NOMO-1 treated with DMSO at 0.1 percent for 48 hours (cell line): ENCODE results near the gene SLC39A8.

Experiments
- DNase-seq: peaks from one replicate; lab custom pipeline; 2025; ENCODE audit not compliant: unreplicated experiment; lab: John Stamatoyannopoulos, UW

Gene SLC39A8

GRCh38 chr4:102341201-102341600, 4.1 kb downstream of the SLC39A8 start:
- peak; percentile 28 for DNase-seq

GRCh38 chr4:102339018-102339417, 6.3 kb downstream of the SLC39A8 start:
- no peak for DNase-seq

- no peak for DNase-seq
Measured at GRCh38 chr4:102338405-102338804, 6.9 kb downstream of the SLC39A8 start.

GRCh38 chr4:102335616-102336015, 9.7 kb downstream of the SLC39A8 start:
- DNase-seq = no peak

GRCh38 chr4:102334624-102335023, 10.7 kb downstream of the SLC39A8 start:
- DNase-seq = no peak

GRCh38 chr4:102333787-102334186, 11.5 kb downstream of the SLC39A8 start:
- no peak for DNase-seq

GRCh38 chr4:102328045-102328444, 17.2 kb downstream of the SLC39A8 start:
- DNase-seq = no peak

GRCh38 chr4:102326951-102327350, 18.3 kb downstream of the SLC39A8 start:
- no peak for DNase-seq

GRCh38 chr4:102324730-102325129, 20.6 kb downstream of the SLC39A8 start:
- peak; percentile 14 for DNase-seq

GRCh38 chr4:102322736-102323135, 22.5 kb downstream of the SLC39A8 start:
- DNase-seq = no peak

GRCh38 chr4:102321260-102321995, 23.9 kb downstream of the SLC39A8 start:
- no peak for DNase-seq

GRCh38 chr4:102319594-102319993, 25.7 kb downstream of the SLC39A8 start:
- no peak for DNase-seq

GRCh38 chr4:102318526-102318925, 26.8 kb downstream of the SLC39A8 start:
- DNase-seq = no peak

- DNase-seq = no peak
Measured at GRCh38 chr4:102318105-102318504, 27.2 kb downstream of the SLC39A8 start.

GRCh38 chr4:102317459-102317858, 27.8 kb downstream of the SLC39A8 start:
- no peak for DNase-seq

GRCh38 chr4:102316585-102316984, 28.7 kb downstream of the SLC39A8 start:
- DNase-seq = no peak

- no peak for DNase-seq
Measured at GRCh38 chr4:102315532-102315931, 29.8 kb downstream of the SLC39A8 start.

GRCh38 chr4:102312417-102312816, 32.9 kb downstream of the SLC39A8 start:
- DNase-seq = no peak

GRCh38 chr4:102311912-102312311, 33.4 kb downstream of the SLC39A8 start:
- DNase-seq = no peak

GRCh38 chr4:102311407-102311806, 33.9 kb downstream of the SLC39A8 start:
- no peak for DNase-seq

- DNase-seq = no peak
Measured at GRCh38 chr4:102308032-102308799, 37.1 kb downstream of the SLC39A8 start.

GRCh38 chr4:102305666-102306065, 39.6 kb downstream of the SLC39A8 start:
- DNase-seq = no peak
